ENCODE measurements around the gene EIF5AL1.

EIF5AL1 gene

DNA sequence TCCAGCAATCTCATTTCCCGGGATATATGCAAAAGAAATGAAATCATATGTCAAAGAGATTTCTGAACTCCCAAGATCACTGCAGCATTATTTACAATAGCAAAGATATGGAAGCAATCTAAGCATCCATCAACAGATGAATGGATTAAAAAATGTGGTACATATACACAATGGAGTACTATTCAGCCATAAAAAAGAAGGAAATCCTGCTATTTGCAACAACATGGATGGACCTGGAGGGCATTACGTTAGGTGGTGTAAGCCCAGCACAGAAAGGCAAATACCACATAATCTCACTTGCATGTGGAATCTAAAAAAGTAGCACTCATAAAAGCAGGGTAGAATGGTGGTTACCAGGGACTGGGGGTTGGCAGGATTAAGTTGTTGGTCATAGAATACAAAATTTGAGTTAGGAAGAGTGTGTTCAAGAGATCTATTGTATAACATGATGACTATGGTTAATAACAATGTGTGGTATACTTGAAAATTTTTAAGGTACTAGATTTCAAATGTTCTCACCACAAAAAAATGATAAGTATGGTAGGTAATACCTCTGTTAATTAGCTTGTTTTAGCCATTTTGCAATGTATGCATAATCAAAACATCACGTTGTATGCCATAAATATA lies 32.9 kb upstream of the EIF5AL1 start:
- Mint-ChIP-seq H3K9me3 (no peaks in the 10 kb centered on the region), H3K4me3 (no peak overlapping the region), H3K4me1 (no peaks in the 10 kb centered on the region), H3K27ac (no peak overlapping the region), H3K36me3 (no peaks in the 10 kb centered on the region), H3K27me3 (peaks cover 4% of the 10 kb centered on the region)

GRCh38 chr10:79482304-79482703 lies 30.0 kb upstream of the EIF5AL1 start:
- H3K4me3 Mint-ChIP-seq = no peak overlapping the region
- H3K27ac Mint-ChIP-seq = no peak overlapping the region
- peaks cover 4% of the 10 kb centered on the region for H3K27me3 Mint-ChIP-seq
- no peaks in the 10 kb centered on the region for H3K9me3 Mint-ChIP-seq
- H3K36me3 Mint-ChIP-seq = no peaks in the 10 kb centered on the region
- no peaks in the 10 kb centered on the region for H3K4me1 Mint-ChIP-seq

- no peaks in the 10 kb centered on the region for H3K27me3 Mint-ChIP-seq
- H3K4me3 Mint-ChIP-seq = no peak overlapping the region
- no peak overlapping the region for H3K27ac Mint-ChIP-seq
- no peaks in the 10 kb centered on the region for H3K9me3 Mint-ChIP-seq
- no peaks in the 10 kb centered on the region for H3K36me3 Mint-ChIP-seq
- H3K4me1 Mint-ChIP-seq = no peaks in the 10 kb centered on the region
Observed at GRCh38 chr10:79482741-79483140, 29.6 kb upstream of the EIF5AL1 start.

- H3K9me3 Mint-ChIP-seq = no peaks in the 10 kb centered on the region
- no peaks in the 10 kb centered on the region for H3K27me3 Mint-ChIP-seq
- no peak overlapping the region for H3K4me3 Mint-ChIP-seq
- H3K4me1 Mint-ChIP-seq = no peaks in the 10 kb centered on the region
- H3K36me3 Mint-ChIP-seq = no peaks in the 10 kb centered on the region
- no peak overlapping the region for H3K27ac Mint-ChIP-seq
Observed at GRCh38 chr10:79483299-79483698, 29.0 kb upstream of the EIF5AL1 start.

- H3K9me3 Mint-ChIP-seq = no peaks in the 10 kb centered on the region
- no peak overlapping the region for H3K4me3 Mint-ChIP-seq
- H3K36me3 Mint-ChIP-seq = no peaks in the 10 kb centered on the region
- H3K27me3 Mint-ChIP-seq = no peaks in the 10 kb centered on the region
- no peaks in the 10 kb centered on the region for H3K4me1 Mint-ChIP-seq
- H3K27ac Mint-ChIP-seq = no peak overlapping the region
Observed at GRCh38 chr10:79483948-79484347, 28.4 kb upstream of the EIF5AL1 start.

DNA sequence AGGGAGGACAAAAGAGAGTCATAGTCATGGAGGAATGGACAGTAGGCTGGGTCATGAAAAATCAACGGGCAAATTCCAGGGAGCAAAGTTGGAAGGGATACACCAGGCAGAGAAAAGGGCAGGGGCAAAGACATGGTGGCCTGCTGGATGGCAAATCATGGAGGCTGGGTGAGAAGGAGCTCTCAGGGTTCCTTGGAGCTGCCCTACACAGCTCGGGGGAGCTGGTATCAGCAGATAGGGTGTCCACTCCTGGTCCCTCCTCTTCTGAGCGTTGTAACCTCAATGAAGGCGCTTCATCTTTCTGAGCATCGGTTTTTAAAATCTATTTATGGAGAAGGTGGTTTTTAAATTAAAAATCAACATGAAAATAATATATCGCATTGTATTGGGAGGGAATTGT lies 27.9 kb upstream of the EIF5AL1 start:
- H3K36me3 Mint-ChIP-seq = no peaks in the 10 kb centered on the region
- H3K9me3 Mint-ChIP-seq = no peaks in the 10 kb centered on the region
- no peak overlapping the region for H3K27ac Mint-ChIP-seq
- H3K4me1 Mint-ChIP-seq = no peaks in the 10 kb centered on the region
- H3K27me3 Mint-ChIP-seq = no peaks in the 10 kb centered on the region
- no peak overlapping the region for H3K4me3 Mint-ChIP-seq

DNA sequence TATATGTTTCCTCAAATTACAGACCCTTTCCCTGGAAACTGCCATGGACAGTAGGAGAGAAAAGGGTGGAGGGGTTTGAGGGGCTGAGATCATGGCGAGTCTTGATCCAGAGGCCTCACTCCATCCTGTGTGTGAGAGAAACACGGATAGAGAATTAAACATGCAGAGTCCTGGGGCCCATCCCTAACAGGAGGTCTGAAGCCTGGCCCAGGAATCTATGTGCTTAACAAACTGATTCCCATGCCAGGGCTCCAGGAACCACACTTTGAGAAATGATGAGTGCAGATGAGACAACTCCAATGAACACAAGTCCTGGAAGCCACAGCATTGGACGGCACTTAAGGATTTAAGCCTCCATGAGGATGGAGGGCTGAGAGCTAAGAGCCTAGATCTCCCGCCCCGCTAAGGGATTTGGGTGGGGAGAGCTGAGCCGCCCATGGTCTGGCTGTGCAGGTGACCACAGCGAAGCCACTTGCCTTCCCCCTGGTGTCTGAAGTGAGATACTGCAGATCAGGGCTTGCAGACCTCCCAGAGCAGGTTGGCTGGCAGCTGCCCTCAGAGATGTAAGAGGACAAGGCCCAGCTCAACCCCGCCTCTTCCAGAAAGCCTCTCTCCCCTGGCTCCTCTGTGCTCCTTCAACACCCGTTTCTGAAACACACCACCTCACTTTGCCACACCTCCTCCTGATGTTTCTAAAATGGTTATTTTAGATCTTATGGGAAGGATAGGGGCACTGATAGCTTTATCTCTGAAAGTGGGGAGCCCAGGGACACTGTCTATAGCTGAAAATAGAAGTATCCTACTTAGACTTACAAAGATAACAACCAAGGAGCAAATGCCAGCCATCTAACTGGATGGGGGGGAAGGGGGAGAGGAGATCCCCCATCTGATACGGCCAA lies 24.8 kb upstream of the EIF5AL1 start:
- no peaks in the 10 kb centered on the region for H3K36me3 Mint-ChIP-seq
- H3K4me3 Mint-ChIP-seq = no peak overlapping the region
- no peak overlapping the region for H3K27ac Mint-ChIP-seq
- no peaks in the 10 kb centered on the region for H3K4me1 Mint-ChIP-seq
- no peaks in the 10 kb centered on the region for H3K9me3 Mint-ChIP-seq
- H3K27me3 Mint-ChIP-seq = no peaks in the 10 kb centered on the region

DNA sequence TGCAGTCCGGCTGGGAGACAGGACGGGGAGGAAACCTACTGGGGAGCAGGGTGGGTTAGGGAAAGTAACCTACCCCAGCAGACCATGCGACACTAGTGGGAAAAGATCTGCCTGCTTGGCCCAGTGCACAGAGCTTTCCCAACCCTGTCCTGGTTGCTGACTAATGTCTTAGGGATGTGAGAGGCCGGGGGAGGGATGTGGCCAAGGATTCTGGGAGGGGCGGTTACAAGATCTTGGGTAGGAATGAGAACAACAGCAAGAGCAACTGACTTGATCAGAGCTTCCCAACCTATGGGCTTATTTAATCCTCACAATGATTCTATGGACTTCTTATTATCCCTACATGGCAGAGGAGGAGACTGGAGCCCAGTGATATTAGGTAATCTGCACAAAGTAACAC lies 24.0 kb upstream of the EIF5AL1 start:
- Mint-ChIP-seq H3K9me3 (no peaks in the 10 kb centered on the region), H3K4me3 (no peak overlapping the region), H3K27ac (no peak overlapping the region), H3K36me3 (no peaks in the 10 kb centered on the region), H3K4me1 (no peaks in the 10 kb centered on the region), H3K27me3 (no peaks in the 10 kb centered on the region)

GRCh38 chr10:79488870-79489269 lies 23.5 kb upstream of the EIF5AL1 start:
- Mint-ChIP-seq H3K27ac (no peak overlapping the region), H3K4me1 (no peaks in the 10 kb centered on the region), H3K27me3 (no peaks in the 10 kb centered on the region), H3K4me3 (no peak overlapping the region), H3K9me3 (no peaks in the 10 kb centered on the region), H3K36me3 (no peaks in the 10 kb centered on the region)

DNA sequence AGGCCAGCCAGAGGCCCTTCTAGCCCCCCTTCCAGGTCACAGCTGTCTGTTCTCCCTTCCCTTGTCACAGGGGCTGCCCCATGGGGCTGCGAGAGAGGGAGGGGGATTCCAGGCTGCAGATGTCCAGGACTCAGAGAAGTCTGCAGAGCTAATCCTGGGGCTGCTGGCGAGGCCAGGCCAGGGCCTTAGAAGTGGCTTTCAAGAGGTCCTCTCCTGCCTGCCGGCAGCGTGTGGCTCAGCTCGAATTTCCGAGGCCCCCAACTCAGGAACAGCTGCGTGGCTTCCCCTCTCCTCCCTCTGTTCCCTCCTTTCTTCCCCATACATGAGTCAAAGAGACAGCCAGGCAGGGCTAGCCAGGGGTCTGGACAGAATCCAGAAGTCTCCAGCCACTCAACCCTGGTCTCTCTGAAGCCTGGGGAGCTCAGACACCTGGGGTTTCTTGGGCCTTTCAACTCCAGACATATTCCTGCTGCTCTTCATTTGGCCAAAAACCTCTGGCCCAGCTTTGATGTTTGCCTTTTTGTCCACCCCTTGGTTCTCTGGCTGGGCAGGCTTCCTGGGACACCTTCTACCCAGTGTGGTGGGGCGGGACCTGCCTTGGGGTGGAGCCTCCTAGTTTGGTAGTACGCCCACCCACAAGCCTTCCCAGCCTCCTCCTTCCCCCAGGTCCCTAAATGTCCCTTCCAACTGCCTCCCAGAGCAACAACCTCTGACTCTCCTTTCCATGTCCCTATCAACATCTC lies 21.8 kb upstream of the EIF5AL1 start:
- Mint-ChIP-seq H3K36me3 (no peaks in the 10 kb centered on the region), H3K9me3 (no peaks in the 10 kb centered on the region), H3K4me1 (no peaks in the 10 kb centered on the region), H3K27ac (no peak overlapping the region), H3K27me3 (no peaks in the 10 kb centered on the region), H3K4me3 (no peak overlapping the region)

DNA sequence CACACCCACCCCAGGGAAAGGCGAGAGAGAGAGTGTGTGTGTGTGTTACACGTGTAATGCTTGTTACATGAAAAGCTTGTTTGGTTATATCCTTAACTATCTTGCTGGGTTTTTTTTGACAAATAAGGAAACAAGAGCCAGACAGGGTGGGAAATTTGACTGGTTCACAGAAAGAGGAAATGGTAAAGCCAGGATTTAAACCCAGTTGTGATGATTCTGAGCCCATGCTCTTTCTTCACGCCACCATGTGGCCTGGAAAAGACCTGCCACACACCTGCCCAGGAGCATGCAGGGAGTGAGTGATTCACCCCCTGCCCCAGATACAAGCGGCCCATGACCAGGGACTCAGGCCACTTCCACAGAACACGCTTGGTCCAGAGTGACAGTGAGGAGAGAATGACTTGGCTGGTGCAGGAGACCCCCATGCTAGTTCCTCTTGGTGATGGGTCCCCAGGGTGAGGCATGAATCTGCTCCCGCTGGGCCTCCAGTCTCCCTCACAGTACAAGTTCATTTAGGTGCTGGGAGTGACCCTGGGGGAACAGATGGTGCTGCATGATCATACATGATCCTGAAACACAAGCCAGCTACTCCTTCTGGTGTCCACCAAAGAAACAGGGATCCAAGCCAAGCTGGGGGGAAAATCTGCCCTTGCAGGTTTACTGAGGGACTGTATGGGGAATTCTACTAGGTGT lies 21.0 kb upstream of the EIF5AL1 start:
- Mint-ChIP-seq H3K4me3 (no peak overlapping the region), H3K36me3 (no peaks in the 10 kb centered on the region), H3K9me3 (no peaks in the 10 kb centered on the region), H3K27ac (no peak overlapping the region), H3K27me3 (no peaks in the 10 kb centered on the region), H3K4me1 (no peaks in the 10 kb centered on the region)

DNA sequence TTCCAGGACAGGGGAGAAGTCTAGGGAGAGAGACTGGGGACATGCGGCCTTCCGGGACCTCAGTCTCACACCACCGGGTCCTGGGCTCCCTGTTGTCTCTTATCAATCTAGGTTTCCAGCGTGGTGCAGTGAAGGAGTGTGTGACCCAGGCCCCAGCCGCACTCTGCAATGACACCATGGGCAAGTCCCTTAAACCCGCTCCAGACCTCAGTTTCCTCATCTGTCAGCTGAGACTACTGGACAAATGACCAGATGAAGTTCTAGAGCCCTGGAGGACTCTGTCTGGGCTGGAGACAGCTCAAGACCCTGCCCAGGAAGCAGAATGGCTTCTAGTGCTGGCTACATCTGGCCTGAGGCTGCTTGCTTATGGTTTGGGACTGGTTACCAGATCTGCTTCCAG lies 20.1 kb upstream of the EIF5AL1 start:
- Mint-ChIP-seq H3K4me1 (no peaks in the 10 kb centered on the region), H3K27ac (no peak overlapping the region), H3K27me3 (no peaks in the 10 kb centered on the region), H3K4me3 (no peak overlapping the region), H3K9me3 (no peaks in the 10 kb centered on the region), H3K36me3 (no peaks in the 10 kb centered on the region)

DNA sequence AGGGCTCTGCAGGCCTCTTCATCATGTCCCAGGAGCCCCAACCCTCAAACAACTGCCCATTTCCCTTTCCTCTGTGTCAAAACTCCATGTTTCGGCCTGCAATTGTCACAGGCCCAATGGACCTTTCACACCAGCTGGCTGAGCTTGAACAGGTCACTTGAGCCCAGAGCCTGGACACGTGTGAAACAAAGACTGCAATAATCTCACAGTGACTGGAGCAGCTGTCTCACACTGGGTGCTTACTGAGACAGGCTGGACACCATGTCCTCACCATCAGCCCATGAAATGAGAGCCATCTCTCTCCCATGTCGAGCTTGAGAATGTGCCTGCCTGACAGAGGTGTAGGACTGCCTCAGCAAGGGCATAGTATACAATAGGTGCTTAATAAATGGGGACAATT lies 19.5 kb upstream of the EIF5AL1 start:
- peaks cover 1% of the 10 kb centered on the region for H3K27me3 Mint-ChIP-seq
- no peak overlapping the region for H3K4me3 Mint-ChIP-seq
- H3K36me3 Mint-ChIP-seq = no peaks in the 10 kb centered on the region
- no peaks in the 10 kb centered on the region for H3K4me1 Mint-ChIP-seq
- no peak overlapping the region for H3K27ac Mint-ChIP-seq
- no peaks in the 10 kb centered on the region for H3K9me3 Mint-ChIP-seq

DNA sequence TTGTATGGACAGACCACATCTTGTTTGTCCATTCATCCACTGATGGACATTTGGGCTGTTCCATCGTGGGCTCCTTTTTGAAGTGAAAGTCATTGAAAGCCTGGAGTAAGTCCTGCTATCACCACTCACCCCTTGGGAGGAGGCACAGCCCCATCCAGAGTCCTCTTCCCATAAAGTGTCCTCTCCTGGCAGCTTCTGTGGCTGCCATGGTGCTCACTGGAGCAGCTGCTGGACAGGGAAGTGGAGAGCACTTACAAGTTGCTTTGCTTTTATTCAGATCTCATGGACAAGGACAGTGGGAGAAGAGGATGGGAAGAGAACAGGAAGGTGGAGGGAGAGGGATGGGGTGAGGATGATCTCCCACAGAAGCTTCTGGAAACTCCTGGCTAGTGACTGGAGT lies 18.5 kb upstream of the EIF5AL1 start:
- no peaks in the 10 kb centered on the region for H3K4me1 Mint-ChIP-seq
- H3K27me3 Mint-ChIP-seq = peaks cover 1% of the 10 kb centered on the region
- H3K9me3 Mint-ChIP-seq = no peaks in the 10 kb centered on the region
- no peaks in the 10 kb centered on the region for H3K36me3 Mint-ChIP-seq
- no peak overlapping the region for H3K4me3 Mint-ChIP-seq
- no peak overlapping the region for H3K27ac Mint-ChIP-seq

DNA sequence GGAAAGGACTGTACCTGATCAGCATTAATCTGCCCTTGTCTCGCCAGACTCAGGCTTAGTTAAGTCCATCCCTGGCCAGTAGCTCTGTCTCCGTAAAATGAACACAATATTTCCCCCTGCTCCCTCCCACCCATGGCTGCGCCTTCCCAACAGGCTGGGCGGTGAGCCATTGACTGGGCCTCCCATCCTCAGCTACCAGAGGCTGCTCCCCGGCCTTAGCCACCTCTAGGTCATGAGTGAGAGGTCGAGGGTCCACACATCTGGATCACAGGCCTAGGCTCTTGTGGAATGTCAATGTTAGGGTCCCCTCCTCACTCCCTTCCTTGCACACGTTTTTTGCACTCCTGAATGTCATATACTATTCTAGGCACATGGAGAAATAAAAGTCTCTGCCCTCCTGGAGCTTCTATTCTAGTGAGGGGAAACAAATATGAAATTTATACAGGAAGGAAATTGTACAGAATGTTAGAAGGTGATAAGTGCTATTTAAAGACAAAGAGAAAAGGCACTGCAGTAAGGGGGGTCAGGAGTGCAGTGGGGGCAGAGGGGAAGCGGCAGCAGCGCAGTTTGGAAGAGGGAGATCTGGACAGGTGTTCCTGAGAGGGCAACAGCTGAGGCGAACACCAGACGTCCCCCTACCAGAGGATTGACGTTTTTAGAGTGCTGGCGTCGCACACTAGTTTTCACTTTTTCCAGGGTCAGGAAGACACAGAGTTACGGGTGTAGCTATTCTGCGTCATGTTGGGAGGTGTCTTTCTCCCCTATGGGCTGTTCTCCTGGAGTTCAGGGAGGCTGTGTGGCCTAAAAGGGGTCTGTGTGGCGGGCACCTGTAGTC lies 17.2 kb upstream of the EIF5AL1 start:
- H3K4me1 Mint-ChIP-seq = no peaks in the 10 kb centered on the region
- no peak overlapping the region for H3K4me3 Mint-ChIP-seq
- no peak overlapping the region for H3K27ac Mint-ChIP-seq
- H3K36me3 Mint-ChIP-seq = no peaks in the 10 kb centered on the region
- no peaks in the 10 kb centered on the region for H3K9me3 Mint-ChIP-seq
- peaks cover 1% of the 10 kb centered on the region for H3K27me3 Mint-ChIP-seq

All from activated naive CD4-positive, alpha-beta T cell treated with anti-CD3 and anti-CD28 coated beads, Interleukin-2, amount 50 U/mL, for 24 hours (primary cell).